GM21619 (cell line): ENCODE measurements around the gene TFDP2.

ENCODE experiments used
- ATAC-seq: cut with Tn5 transposase; IDR thresholded peaks from one replicate; pipeline ENCODE4 v1.9.1; 2021; ENCODE audit not compliant: unreplicated experiment

TFDP2 gene

GRCh38 chr3:141971571-141971970 lies 177.8 kb downstream of the TFDP2 start:
- no peak for ATAC-seq

GRCh38 chr3:141969711-141970110 lies 179.6 kb downstream of the TFDP2 start:
- ATAC-seq = no peak

GRCh38 chr3:141965471-141965870 lies 183.9 kb downstream of the TFDP2 start:
- no peak for ATAC-seq

DNA sequence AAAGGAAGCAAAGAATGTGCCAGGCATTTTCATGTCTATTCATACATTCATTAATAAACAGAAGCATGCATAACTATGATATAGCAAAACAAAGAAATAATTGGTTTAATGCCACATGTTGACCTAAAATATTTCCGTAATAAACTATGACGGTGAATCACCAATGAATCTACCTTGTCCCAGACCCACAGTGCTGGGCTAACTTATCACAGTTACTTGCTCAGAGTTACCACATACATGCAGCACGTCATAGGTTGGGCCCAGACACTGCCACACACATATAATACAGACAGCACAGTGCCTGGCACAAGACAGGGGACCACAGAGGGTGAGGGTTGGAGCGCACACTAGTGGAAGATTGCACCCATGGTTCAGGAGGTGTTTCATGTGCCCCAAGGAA lies 186.0 kb downstream of the TFDP2 start:
- ATAC-seq = no peak

DNA sequence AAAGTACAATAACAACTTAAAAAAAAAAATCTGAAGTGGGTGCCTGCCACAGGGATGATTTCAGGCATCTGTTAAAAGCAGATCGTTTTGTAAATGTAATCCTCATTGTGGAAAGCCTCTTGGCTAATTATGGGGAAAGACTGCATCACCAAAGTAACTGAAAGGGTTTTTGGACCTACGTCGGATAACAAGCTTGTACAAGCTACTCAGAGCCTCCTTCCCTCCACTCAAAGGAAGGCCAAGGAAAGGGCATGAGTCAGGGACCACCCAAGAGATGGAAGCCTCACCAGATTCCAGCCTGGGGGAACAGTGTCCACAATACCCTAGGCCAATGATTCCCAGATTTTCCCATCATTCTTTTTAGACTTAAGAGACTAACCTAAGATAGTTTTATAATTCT lies 188.6 kb downstream of the TFDP2 start:
- no peak for ATAC-seq

GRCh38 chr3:141959589-141960554 lies 189.5 kb downstream of the TFDP2 start:
- ATAC-seq = no peak

DNA sequence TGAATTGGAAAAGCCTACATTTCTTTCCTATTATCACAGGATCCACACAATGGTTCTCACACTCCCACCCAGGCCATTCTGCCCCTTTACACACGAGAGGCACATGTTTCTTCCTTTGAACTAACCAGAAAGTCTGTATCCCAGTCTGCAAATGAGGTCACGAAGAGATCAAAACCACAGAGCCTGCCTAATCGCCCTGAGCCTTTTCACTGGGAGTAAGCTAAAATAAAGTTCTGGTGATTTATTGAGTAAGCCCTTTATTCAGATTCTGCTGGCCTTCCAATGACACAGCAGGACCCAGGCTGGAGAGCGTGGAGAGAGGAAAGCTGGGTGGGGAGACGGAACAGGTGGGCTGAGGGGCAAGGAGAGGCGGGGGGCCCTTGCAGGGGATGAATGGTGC lies 194.2 kb downstream of the TFDP2 start:
- no peak for ATAC-seq

GRCh38 chr3:141952611-141953010 lies 196.7 kb downstream of the TFDP2 start:
- ATAC-seq = no peak

DNA sequence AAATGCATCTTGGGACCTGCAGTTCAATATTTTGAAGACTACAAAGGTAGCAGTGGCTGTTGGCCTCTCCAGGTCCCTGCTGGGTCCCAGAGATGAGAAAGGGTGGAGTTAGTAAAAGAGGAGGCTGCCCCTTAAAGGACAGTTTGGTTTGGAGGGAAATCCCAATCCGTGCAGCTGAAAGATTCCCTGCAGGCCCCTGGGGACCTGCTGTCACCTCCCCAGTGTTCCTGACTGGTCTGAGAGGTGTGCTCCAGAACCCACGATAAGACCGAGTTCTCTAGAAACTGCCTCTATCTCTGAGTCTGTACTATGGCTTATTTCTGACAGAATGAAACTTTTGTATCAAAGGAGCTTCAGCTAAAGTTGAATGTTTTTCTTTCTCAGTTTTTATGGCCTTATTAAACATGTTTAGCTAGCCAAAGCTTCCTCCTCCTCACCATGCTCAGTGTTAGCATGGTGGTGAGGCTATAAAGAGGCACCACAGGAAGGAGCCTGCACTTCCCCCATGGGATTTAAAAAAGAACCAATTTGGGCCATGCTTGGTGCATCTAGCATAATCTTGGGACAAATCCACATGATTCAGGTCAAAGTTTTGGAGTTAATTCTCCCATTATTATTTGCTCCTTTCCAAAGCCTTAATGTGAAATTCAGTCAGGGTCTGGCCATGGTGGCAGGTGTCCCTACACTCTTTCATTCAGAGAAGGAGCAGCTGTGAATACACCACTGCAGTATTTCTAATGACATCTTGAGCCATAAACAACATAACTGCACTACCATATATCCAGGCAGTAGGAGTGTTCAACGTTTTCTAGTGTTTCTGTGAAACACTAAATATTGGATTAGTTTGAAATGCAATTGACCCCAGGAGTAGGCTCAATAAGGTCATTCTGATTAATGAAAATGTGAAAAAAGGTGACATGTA lies 198.5 kb downstream of the TFDP2 start:
- ATAC-seq = no peak

- ATAC-seq = no peak
Observed at GRCh38 chr3:141949972-141950371, 199.4 kb downstream of the TFDP2 start.

DNA sequence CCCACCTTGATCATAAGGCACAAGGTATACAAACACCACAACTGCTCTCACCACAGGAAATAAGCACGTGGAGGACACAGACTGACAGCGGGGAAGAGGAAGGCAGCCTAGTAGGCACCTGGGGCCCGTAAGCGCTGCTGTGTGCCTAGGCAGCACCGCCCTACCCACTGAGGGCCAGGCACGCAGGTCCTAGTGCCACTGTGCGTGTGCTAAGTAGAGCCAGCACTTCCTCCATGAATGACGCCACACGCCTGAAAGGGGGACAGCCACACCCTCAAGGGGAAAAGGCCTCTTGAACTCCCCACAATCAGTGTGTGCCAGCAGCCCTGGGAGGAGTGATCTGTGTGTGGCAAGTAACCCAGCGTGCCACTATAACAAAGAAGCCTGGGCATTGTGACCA lies 199.9 kb downstream of the TFDP2 start:
- no peak for ATAC-seq

DNA sequence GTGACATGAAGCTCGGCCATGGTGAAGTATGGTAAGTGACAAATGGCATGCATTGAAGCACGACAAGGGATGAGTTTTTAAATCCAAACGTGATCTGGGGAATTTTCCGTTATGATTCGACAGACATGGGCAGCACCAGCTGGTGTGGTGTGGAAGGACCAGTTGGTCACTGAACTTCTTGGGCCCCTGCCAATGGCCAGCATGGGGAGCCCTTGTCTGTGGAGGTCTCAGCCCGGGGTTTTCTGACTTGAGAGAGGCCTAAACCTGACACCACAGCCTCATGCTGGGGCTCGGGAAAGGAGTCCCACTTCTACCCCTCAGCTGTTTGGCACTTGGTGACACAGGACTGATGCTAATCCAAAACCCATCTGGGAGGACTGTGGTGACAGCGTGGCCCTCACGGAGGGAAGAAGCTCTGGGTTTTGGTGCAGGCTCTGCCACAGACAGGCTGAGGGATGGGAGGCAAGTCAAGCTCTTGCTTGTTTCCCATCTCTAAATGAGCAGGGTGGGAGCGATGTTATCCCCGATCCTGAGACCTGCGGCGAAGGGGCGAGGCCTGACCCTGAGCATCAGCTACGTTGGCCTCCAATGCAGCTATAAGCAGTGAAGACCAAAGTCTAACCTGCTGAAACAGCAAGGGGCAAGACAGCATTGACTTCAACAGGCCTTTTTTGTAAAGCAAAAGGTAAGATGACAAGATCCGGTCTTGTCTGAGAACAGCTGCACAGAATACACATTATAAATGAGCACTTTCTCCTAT lies 203.4 kb downstream of the TFDP2 start:
- no peak for ATAC-seq

- no peak for ATAC-seq
Observed at GRCh38 chr3:141942006-141942405, 207.3 kb downstream of the TFDP2 start.

DNA sequence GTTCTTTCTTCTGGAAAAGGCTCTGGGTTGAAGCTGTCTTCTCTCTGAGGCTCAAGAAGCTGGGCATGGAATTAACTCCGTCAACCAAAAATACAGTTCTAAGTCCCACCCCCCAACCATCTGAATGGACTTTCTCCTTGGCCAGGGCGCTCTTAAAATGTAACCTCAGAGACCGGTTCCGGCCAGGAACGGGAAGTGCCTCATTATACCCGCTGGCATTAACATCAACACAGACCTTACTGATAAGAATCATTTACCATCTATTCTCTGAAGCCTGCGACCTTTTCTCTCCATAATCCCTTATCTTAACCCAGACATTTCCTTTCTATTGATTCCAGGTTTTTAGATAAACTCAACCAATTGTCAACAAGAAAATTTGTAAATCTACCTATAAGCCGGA lies 208.3 kb downstream of the TFDP2 start:
- ATAC-seq = no peak

DNA sequence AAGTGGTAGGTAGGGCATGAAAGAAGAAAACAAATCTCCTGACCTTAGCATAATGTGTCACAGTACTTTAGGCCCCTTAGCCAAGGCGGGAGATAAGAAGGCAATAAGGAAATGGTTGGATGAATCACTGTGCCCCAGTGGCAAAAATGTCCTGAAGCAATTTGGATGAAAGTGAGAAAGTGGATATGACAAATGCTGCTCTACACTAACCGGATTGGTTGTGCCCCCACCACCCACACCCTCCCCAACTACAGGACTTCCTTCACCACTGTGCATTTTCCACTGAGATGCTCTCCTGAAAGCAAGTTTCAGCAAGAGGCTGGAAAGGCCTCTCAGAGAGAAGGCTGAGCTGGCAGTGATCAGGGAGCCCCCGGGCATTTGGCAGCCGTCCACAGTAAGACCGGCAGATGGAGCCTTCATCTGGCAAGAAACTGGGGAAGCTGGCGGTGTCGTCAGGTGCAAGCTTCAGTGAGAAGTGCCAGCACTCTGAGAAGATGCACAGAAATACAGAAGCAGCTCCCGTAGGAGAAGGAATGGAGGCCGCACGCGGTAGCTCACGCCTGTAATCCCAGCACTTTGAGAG lies 209.1 kb downstream of the TFDP2 start:
- no peak for ATAC-seq

DNA sequence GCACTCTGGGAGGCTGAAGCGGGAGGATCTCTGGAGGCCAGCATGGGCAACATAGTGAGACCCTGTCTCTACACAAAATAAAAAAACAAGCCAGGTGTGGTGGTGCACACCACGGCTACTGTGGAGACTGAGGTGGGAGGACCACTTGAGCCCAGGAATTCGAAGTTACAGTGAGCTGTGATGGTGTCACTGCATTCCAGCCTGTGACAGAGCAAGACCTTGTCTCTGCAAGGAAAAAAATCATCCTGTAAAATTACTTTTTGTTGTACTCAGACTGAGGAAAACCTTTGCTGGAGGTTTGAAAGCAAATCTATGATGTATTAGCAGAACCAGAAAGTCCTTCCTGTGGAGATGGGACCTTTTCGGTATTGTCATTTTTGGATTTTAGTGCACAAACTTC lies 209.6 kb downstream of the TFDP2 start:
- ATAC-seq = no peak

DNA sequence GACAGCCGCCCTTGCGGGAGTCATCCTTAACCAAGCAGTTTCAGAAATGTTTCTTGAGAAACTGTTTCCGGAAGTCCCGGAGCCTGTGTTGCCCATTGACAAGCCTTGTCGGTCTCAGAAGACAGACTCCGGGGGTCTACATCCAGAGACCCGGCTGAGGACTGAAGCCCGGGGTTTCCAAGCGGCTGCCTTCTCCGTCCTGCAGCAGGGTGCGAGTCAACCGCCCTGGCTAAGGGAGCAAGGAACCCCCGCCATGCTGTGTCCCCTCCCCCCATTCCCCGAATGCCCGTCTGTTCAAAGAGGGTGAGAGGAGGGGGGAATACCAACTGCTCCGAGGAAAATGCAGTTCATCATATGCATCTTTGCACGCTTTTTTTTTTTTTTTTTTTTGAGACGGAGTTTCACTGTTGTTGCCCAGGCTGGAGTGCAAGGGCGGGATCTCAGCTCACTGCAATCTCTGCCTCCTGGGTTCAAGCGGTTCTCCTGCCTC lies 211.3 kb downstream of the TFDP2 start:
- ATAC-seq = no peak

DNA sequence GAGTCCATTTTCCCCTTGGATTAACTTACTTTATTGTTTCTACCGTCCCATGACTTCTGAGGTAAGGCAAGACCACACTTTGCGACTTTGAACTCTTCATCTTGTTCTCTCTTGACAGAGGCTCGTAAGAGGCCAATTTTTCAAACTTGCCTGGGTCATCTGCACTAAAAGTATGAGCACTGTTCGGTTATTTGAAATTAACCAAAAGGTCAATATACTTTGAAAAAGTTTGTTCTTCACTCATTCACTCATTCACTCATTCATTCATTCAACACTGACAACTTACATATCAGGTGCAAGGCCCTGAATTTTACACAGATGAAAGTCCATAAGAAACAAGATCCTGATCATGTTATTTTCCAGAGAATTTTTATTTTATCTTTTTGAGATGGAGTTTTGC lies 215.0 kb downstream of the TFDP2 start:
- ATAC-seq = no peak

- ATAC-seq = no peak
Observed at GRCh38 chr3:141933421-141934300, 215.7 kb downstream of the TFDP2 start.

GRCh38 chr3:141930801-141931200 lies 218.5 kb downstream of the TFDP2 start:
- no peak for ATAC-seq
